GM12873 (cell line): ENCODE results near the gene AS3MT.

ENCODE experiments used
- CTCF ChIP-seq: IDR thresholded peaks from 2 replicates; pipeline ENCODE4 v1.5.1; 2012; ENCODE audit warnings: low read depth, mild to moderate bottlenecking, moderate library complexity, low read length, control low read depth; ENCODE audit not compliant: insufficient read depth; ENCODE audit errors: missing control alignments

AS3MT gene

GRCh38 chr10:102919246-102919959 is 50.1 kb downstream of the AS3MT start:
- TF ChIP-seq CTCF = no peak

- TF ChIP-seq CTCF = no peak
Measured at GRCh38 chr10:102919992-102920739, 50.9 kb downstream of the AS3MT start.

- no peak for TF ChIP-seq CTCF
Measured at GRCh38 chr10:102923601-102924000, 54.3 kb downstream of the AS3MT start.

GRCh38 chr10:102926842-102927241 is 57.6 kb downstream of the AS3MT start:
- TF ChIP-seq CTCF = no peak

GRCh38 chr10:102927311-102928010 is 58.2 kb downstream of the AS3MT start:
- TF ChIP-seq CTCF = no peak

GRCh38 chr10:102930720-102931119 is 61.5 kb downstream of the AS3MT start:
- no peak for TF ChIP-seq CTCF

GRCh38 chr10:102931643-102932042 is 62.4 kb downstream of the AS3MT start:
- TF ChIP-seq CTCF = no peak
